Mesodermal cell (in vitro differentiated cells): Measurements from ENCODE around the gene RBM33.

Experiments
- H3K27ac ChIP-seq: 2 replicates; pipeline ENCODE4 v1.7.0; 2013; ENCODE audit warnings: mild to moderate bottlenecking, low read depth, low read length, moderate library complexity; ENCODE audit not compliant: severe bottlenecking
- H3K36me3 ChIP-seq: 2 replicates; pipeline ENCODE4 v1.7.1; 2013; ENCODE audit warnings: mild to moderate bottlenecking, low read length, moderate library complexity; ENCODE audit not compliant: control insufficient read depth, insufficient read depth
- H3K4me1 ChIP-seq: one replicate; pipeline ENCODE4 v1.7.1; 2013; ENCODE audit warnings: mild to moderate bottlenecking, low read length; ENCODE audit not compliant: insufficient read depth, control insufficient read depth, poor library complexity, severe bottlenecking
- H3K4me3 ChIP-seq: 2 replicates; pipeline ENCODE4 v1.7.0; 2013; ENCODE audit warnings: low read length, control low read depth, mild to moderate bottlenecking; ENCODE audit not compliant: insufficient read depth, poor library complexity, severe bottlenecking; ENCODE audit errors: extremely low read depth
- H3K9me3 ChIP-seq: 2 replicates; pipeline ENCODE4 v1.7.1; 2013; ENCODE audit warnings: mild to moderate bottlenecking, low read length, moderate library complexity; ENCODE audit not compliant: control insufficient read depth
- WGBS, 2 experiments: methylation state at CpG; one replicate each; pipeline ENCODE4 v1.1.5; 2013; ENCODE audit warnings: missing lambda C conversion rate in 2 of 2; ENCODE audit not compliant: insufficient coverage in 2 of 2; 5-methylcytosine and 5-hydroxymethylcytosine counted together

Gene RBM33

DNA sequence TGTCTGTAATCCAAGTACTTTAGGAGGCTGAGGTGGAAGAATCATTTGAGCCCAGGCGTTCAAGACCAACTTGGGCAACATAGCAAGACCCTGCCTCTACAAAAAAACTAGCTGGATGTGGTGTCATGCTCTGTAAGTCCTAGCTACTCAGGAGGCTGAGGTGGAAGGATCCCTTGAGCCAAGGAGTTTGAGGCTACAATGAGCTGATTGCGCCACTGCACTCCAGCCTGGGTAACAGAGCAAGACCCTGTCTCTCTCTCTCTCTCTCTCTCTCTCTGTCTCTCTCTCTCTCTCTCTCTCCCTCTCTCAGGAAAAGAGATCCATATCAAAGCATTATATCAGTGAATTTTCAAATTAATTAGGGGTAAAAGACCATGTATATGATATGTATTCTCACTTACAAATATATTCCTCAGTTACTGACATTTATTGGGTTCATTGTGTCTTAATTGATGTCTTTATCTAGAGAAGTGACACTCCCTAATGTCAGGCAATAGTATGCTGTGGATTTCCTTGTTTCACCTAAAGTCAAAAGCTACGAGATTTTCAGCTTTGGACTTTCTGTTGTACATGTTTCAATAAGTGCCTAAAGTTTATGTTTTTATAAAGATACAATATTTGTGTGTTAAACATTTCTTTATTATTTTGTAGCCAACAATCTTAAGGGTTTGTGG is 91.1 kb downstream of the RBM33 start:
- Histone ChIP-seq H3K36me3 (peaks cover 64% of the 10 kb centered on the region), H3K27ac (no peak overlapping the region), H3K4me1 (no peaks in the 10 kb centered on the region), H3K9me3 (no peaks in the 10 kb centered on the region), H3K4me3 (no peak overlapping the region)
- 83 to 100% methylated on average over 1 of the region's 3 CpGs for WGBS, 2 experiments

DNA sequence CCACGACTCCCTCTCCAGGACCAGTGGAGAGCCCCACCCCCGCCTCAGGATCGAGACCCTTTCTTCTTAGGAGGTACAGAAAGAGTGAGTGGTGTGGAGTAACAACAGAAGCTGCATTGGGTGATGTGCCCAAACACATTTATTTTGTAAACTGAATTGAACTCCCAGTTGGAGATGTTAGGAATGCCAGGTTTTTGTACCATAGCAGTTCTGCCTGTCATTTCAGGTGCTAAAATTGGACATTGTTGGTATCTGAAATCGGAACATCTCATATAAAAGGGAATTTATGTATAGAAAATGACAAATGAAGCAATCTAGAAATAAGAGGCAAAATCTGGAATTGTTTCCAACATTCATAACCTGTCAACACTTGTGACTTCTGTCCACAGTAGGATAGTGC is 93.1 kb downstream of the RBM33 start:
- Histone ChIP-seq H3K4me1 (no peaks in the 10 kb centered on the region), H3K36me3 (peaks cover 68% of the 10 kb centered on the region), H3K4me3 (no peak overlapping the region), H3K27ac (no peak overlapping the region), H3K9me3 (no peaks in the 10 kb centered on the region)
- WGBS, 2 experiments, result no CpG with 5 or more reads among the region's 4 CpGs

DNA sequence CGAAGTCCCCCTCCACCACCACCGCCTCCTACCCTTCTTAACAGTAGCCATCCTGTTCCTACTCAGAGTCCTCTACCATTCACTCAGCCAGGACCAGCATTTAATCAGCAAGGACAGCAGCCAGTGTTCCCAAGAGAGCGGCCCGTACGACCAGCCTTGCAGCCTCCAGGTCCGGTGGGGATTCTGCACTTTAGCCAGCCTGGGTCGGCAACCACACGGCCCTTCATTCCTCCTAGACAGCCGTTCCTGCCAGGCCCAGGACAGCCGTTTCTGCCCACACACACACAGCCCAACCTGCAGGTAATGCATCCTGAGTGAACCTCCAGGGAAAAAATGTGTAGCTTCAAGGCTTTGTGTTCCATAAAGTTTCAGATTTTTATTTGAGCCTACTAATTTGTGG is 93.6 kb downstream of the RBM33 start:
- Histone ChIP-seq H3K36me3 (peaks cover 69% of the 10 kb centered on the region), H3K9me3 (no peaks in the 10 kb centered on the region), H3K27ac (no peak overlapping the region), H3K4me1 (no peaks in the 10 kb centered on the region), H3K4me3 (no peak overlapping the region)
- 94 to 96% methylated on average over 4 to 6 of the region's 10 CpGs for WGBS, 2 experiments

DNA sequence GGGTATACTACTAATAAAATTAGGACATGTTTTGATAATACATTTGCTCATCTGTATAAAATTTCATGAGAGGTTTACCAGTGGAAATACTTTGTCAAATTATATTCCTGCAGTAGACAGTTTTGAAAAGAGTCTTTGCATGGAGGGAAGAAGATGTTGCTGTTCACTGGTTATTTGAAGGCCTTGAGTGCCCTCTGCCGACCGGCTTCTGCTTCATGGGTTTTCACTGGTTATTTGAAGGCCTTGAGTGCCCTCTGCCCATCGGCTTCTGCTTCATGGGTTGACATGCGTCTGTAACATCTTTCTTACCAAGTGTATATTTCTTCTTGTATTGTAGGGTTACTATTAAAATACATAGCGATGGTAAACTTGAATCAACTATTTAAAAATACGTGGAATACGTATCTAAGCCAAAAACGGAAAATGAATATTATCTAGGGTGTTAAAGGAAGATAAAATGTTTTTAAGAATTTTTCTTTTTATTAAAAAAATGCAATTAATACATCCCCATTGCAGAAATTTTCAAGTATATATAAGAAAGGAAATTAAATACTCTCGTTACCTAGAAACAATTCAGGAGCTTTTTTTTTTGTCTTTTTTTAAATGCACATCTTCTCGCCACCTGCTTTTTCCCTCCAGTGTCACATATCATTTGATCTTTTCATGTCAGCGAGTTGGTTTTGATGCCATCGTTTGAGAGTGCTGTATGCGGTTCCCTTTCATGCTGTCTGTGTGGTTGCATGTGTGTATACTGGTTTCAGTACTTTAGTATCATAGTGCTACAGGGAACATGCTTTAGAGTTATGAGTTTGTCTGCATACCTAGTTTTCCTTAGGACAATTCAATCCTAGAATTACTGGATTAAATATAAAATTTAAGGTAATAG is 94.4 kb downstream of the RBM33 start:
- H3K9me3 ChIP-seq, result no peaks in the 10 kb centered on the region
- no peak overlapping the region for H3K27ac ChIP-seq
- H3K36me3 ChIP-seq, result peaks cover 68% of the 10 kb centered on the region
- H3K4me1 ChIP-seq, result no peaks in the 10 kb centered on the region
- 76% methylated on average over 5 of the region's 13 CpGs; no CpG with 5 or more reads in 1 of the 2 experiments for WGBS, 2 experiments
- H3K4me3 ChIP-seq, result no peak overlapping the region

DNA sequence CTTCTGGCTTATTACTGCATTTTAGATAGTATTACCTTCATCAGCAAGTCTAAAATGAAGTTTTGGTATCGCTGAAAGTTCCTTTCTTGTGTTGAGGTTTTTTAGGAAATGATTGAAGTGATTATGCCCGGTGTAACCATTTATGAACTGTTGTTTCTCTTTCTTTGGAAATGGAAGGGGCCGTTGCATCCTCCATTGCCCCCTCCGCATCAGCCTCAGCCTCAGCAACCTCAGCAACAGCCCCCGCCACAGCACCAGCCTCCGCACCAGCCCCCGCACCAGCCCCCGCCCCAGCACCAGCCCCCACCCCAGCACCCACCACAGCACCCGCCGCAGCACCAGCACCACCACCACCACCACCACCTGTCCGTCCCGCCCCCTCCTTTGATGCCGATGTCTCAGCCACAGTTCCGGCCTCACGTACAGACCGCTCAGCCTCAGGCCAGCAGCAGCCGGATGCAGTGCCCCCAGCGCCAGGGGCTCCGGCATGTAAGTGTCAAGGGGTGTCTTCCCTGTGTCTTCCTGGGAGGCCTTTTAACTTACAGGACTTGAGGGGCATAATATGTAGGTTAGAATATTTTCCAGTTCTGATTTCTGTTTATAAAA is 95.2 kb downstream of the RBM33 start:
- H3K4me3 ChIP-seq, result no peak overlapping the region
- peaks cover 68% of the 10 kb centered on the region for H3K36me3 ChIP-seq
- H3K9me3 ChIP-seq, result no peaks in the 10 kb centered on the region
- WGBS, 2 experiments, result 92 to 95% methylated on average over 6 to 8 of the region's 19 CpGs
- H3K4me1 ChIP-seq, result no peaks in the 10 kb centered on the region
- no peak overlapping the region for H3K27ac ChIP-seq

DNA sequence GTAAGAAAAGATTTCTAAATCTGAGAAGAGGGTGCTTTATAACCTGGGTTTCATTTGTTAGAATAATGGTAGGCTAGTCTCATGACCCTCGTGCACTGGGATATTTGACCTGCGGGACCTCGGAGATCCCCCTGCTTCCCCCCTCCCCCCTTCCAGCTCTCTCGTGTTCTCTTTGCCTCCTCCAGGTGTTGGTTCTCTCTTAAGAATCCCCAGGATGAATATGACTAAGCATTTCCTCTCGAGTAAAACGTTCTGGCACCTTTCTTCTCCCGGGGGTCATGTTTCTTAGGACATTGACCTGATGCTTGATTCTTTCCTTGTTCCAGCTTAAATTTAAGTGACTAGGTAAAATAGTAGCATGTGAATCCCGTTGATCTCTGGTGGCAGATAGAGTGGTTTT is 96.6 kb downstream of the RBM33 start:
- H3K36me3 ChIP-seq, result peaks cover 74% of the 10 kb centered on the region
- no peaks in the 10 kb centered on the region for H3K9me3 ChIP-seq
- WGBS, 2 experiments, result 79 to 81% methylated on average over 5 to 7 of the region's 8 CpGs
- H3K4me1 ChIP-seq, result no peaks in the 10 kb centered on the region
- H3K4me3 ChIP-seq, result no peak overlapping the region
- no peak overlapping the region for H3K27ac ChIP-seq

DNA sequence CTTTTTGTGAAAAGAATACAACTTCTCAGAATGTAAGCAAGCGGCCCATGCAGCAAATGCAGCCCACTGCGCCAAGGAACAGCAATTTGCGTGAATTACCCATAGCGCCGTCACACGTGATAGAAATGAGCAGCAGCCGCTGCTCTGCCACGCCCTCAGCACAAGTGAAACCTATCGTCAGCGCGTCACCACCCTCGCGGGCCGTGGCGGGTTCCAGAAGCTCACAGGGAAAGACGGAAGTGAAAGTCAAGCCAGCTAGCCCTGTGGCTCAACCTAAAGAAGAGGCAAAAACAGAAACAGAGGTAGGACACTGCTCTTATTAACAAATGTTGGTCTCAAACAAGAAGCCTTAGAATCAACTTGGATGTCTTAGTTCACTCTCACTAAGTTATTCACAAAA is 97.3 kb downstream of the RBM33 start:
- Histone ChIP-seq H3K4me3 (no peak overlapping the region), H3K4me1 (no peaks in the 10 kb centered on the region), H3K27ac (no peak overlapping the region), H3K36me3 (peaks cover 81% of the 10 kb centered on the region), H3K9me3 (no peaks in the 10 kb centered on the region)
- WGBS, 2 experiments, result 96 to 97% methylated on average over 13 to 15 of the region's 16 CpGs

DNA sequence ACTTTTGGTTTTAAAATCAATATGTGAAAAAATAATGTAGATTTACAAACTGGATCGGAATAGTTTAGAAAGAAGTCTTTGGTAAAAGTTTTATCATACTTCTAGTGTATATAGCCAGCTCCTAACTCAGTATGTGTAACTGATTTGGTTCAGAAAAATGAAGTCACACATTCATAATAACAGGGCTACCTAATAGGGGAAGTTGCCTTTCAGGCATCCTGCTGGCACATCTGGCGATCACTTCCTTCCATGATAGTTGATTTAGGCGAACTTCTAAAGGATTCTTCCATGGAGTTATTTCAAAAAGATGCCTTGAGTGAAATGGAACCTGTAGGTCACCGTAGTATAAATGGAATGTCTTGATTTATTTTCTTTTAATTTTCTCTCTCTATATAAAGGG is 98.7 kb downstream of the RBM33 start:
- 93 to 94% methylated on average over 2 of the region's 4 CpGs for WGBS, 2 experiments
- H3K36me3 ChIP-seq, result peaks cover 81% of the 10 kb centered on the region
- no peaks in the 10 kb centered on the region for H3K9me3 ChIP-seq
- H3K4me3 ChIP-seq, result no peak overlapping the region
- no peaks in the 10 kb centered on the region for H3K4me1 ChIP-seq
- H3K27ac ChIP-seq, result no peak overlapping the region

DNA sequence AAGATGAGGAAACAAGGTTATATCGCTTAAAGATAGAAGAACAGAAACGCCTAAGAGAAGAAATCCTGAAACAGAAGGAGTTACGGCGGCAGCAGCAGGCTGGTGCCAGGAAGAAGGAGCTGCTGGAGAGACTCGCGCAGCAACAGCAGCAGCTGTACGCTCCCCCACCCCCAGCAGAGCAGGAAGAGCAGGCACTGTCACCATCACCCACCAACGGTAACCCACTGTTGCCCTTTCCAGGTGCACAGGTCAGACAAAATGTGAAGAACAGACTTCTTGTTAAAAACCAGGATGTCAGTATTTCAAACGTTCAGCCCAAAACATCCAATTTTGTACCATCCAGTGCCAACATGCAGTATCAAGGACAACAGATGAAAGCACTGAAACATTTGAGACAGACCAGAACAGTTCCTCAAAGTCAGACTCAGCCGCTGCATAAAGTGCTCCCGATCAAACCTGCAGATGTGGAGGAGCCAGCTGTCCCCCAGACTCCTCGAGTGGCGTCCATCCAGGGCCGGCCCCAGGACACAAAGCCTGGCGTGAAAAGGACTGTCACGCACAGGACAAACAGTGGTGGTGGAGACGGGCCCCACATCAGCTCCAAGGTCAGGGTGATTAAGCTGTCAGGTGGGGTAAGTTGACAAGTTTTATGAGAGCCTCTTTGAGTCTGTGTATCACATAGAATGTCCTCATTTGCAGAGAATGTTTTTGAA is 100.7 kb downstream of the RBM33 start:
- Histone ChIP-seq H3K4me1 (no peaks in the 10 kb centered on the region), H3K27ac (no peak overlapping the region), H3K4me3 (no peak overlapping the region), H3K9me3 (no peaks in the 10 kb centered on the region), H3K36me3 (peaks cover 78% of the 10 kb centered on the region)
- WGBS, 2 experiments, result 93 to 96% methylated on average over 14 to 17 of the region's 17 CpGs

DNA sequence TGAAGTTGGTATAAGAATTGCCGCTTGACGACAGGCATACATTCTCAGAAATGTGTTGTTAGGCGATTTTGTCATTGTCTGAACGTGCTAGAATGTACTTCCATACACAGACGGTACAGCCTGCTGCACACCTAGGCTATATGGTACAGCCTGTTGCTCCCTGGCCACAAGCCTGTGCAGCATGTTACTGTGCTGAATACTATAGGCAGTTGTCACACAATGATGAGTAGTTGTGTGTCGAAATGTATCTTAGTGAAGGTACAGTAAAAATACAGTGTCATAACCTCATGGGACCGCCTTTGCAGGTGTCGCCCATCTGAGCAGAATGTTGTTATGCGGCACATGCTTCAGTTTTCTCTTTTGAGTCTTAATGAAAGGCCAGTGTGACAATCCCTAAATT is 101.3 kb downstream of the RBM33 start:
- 88 to 94% methylated on average over 6 of the region's 9 CpGs for WGBS, 2 experiments
- H3K27ac ChIP-seq, result no peak overlapping the region
- peaks cover 71% of the 10 kb centered on the region for H3K36me3 ChIP-seq
- no peaks in the 10 kb centered on the region for H3K4me1 ChIP-seq
- no peak overlapping the region for H3K4me3 ChIP-seq
- H3K9me3 ChIP-seq, result no peaks in the 10 kb centered on the region
